Activated T-helper 1 cell treated with anti-CD3 and anti-CD28 coated beads, Interleukin-12 subunit alpha, Interleukin-12 subunit beta, Interleukin-2, Interleukin-4 antibody, amounts not matched to agents 30 ng/mL and 10 ng/mL and 1 ng/mL, durations not matched to agents 14 hours and 24 hours and 36 hours (primary cell): ENCODE measurements around the gene EFCAB14. TPM values are rescaled to one million over a fixed set of nuclear protein-coding genes. Genes with fewer than 3 reads are reported as not detected.

ENCODE experiments used
- DNase-seq: peaks from one replicate; pipeline ENCODE4 v3.0.0; 2021; ENCODE audit warnings: low spot score
- H3K27ac Mint-ChIP-seq: one replicate; pipeline ENCODE4 v1.8.0; 2021; ENCODE audit warnings: mild to moderate bottlenecking, mixed read lengths
- H3K27me3 Mint-ChIP-seq: one replicate; pipeline ENCODE4 v1.8.0; 2022; ENCODE audit warnings: mild to moderate bottlenecking, moderate library complexity, mixed read lengths; ENCODE audit not compliant: insufficient read depth
- H3K36me3 Mint-ChIP-seq: one replicate; pipeline ENCODE4 v1.8.0; 2021; ENCODE audit warnings: low read depth, mixed read lengths
- H3K4me1 Mint-ChIP-seq: one replicate; pipeline ENCODE4 v1.8.0; 2021; ENCODE audit warnings: low read depth, mixed read lengths
- H3K4me3 Mint-ChIP-seq: one replicate; pipeline ENCODE4 v1.8.0; 2021; ENCODE audit warnings: mild to moderate bottlenecking, moderate library complexity, mixed read lengths
- H3K9me3 Mint-ChIP-seq: one replicate; pipeline ENCODE4 v1.8.0; 2021; ENCODE audit warnings: mixed read lengths
- intact Hi-C: fragments of 100-400 bp; cut with micrococcal nuclease; formaldehyde crosslinking; loops from one replicate; pipeline ENCODE4 v1.15.1; 2024
- total RNA-seq: library from RNA; stranded (reverse); gene quantifications from 2 replicates; pipeline ENCODE4 v1.2.3, GENCODE V29; 2022

Gene EFCAB14
- total RNA-seq, 1 donor from 2014 or later, result 67.0 TPM

- DNase-seq, result no peak
- H3K27me3 Mint-ChIP-seq, result no peaks in the 10 kb centered on the region
- intact Hi-C loops, result no loop called here
- H3K27ac Mint-ChIP-seq, result no peak overlapping the region
- peaks cover 63% of the 10 kb centered on the region for H3K36me3 Mint-ChIP-seq
- peaks cover 24% of the 10 kb centered on the region for H3K4me1 Mint-ChIP-seq
- no peak overlapping the region for H3K4me3 Mint-ChIP-seq
- peaks cover 6% of the 10 kb centered on the region for H3K9me3 Mint-ChIP-seq
Observed at GRCh38 chr1:46690931-46691421, 27.9 kb downstream of the EFCAB14 start.

- H3K4me1 Mint-ChIP-seq, result peaks cover 24% of the 10 kb centered on the region
- H3K27me3 Mint-ChIP-seq, result no peaks in the 10 kb centered on the region
- H3K27ac Mint-ChIP-seq, result no peak overlapping the region
- no peak overlapping the region for H3K4me3 Mint-ChIP-seq
- intact Hi-C loops, result no loop called here
- H3K36me3 Mint-ChIP-seq, result peaks cover 58% of the 10 kb centered on the region
- no peaks in the 10 kb centered on the region for H3K9me3 Mint-ChIP-seq
- no peak for DNase-seq
Observed at GRCh38 chr1:46689897-46690296, 29.0 kb downstream of the EFCAB14 start.

GRCh38 chr1:46689356-46689755, 29.6 kb downstream of the EFCAB14 start:
- no peak overlapping the region for H3K4me3 Mint-ChIP-seq
- H3K9me3 Mint-ChIP-seq, result no peaks in the 10 kb centered on the region
- peaks cover 24% of the 10 kb centered on the region for H3K4me1 Mint-ChIP-seq
- peaks cover 58% of the 10 kb centered on the region for H3K36me3 Mint-ChIP-seq
- H3K27ac Mint-ChIP-seq, result no peak overlapping the region
- no peaks in the 10 kb centered on the region for H3K27me3 Mint-ChIP-seq
- DNase-seq, result no peak
- intact Hi-C loops, result no loop called here

GRCh38 chr1:46687921-46688509, 30.9 kb downstream of the EFCAB14 start:
- Mint-ChIP-seq H3K27me3 (no peaks in the 10 kb centered on the region), H3K9me3 (no peaks in the 10 kb centered on the region), H3K4me1 (peaks cover 24% of the 10 kb centered on the region), H3K36me3 (peaks cover 59% of the 10 kb centered on the region), H3K27ac (no peak overlapping the region), H3K4me3 (no peak overlapping the region)
- intact Hi-C loops, result no loop called here
- DNase-seq, result no peak

- Mint-ChIP-seq H3K36me3 (peaks cover 59% of the 10 kb centered on the region), H3K4me1 (peaks cover 21% of the 10 kb centered on the region), H3K9me3 (no peaks in the 10 kb centered on the region), H3K4me3 (no peak overlapping the region), H3K27me3 (no peaks in the 10 kb centered on the region), H3K27ac (peak overlapping the region; percentile 15)
- DNase-seq, result no peak
- intact Hi-C loops, result no loop called here
Observed at GRCh38 chr1:46687093-46687659, 31.7 kb downstream of the EFCAB14 start.

- Mint-ChIP-seq H3K9me3 (no peaks in the 10 kb centered on the region), H3K4me3 (no peak overlapping the region), H3K36me3 (peaks cover 62% of the 10 kb centered on the region), H3K27me3 (no peaks in the 10 kb centered on the region), H3K27ac (no peak overlapping the region), H3K4me1 (peaks cover 19% of the 10 kb centered on the region)
- DNase-seq, result no peak
- intact Hi-C loops, result no loop called here
Observed at GRCh38 chr1:46686255-46686654, 32.7 kb downstream of the EFCAB14 start.

- Mint-ChIP-seq H3K9me3 (no peaks in the 10 kb centered on the region), H3K27ac (no peak overlapping the region), H3K27me3 (no peaks in the 10 kb centered on the region), H3K4me1 (peaks cover 19% of the 10 kb centered on the region), H3K4me3 (no peak overlapping the region), H3K36me3 (peaks cover 70% of the 10 kb centered on the region)
- no peak for DNase-seq
- intact Hi-C loops, result no loop called here
Observed at GRCh38 chr1:46684670-46685069, 34.2 kb downstream of the EFCAB14 start.

- no peak for DNase-seq
- Mint-ChIP-seq H3K9me3 (no peaks in the 10 kb centered on the region), H3K4me3 (no peak overlapping the region), H3K4me1 (peaks cover 18% of the 10 kb centered on the region), H3K36me3 (peaks cover 67% of the 10 kb centered on the region), H3K27me3 (no peaks in the 10 kb centered on the region), H3K27ac (no peak overlapping the region)
- intact Hi-C loops, result no loop called here
Observed at GRCh38 chr1:46682064-46682463, 36.9 kb downstream of the EFCAB14 start.

- peaks cover 19% of the 10 kb centered on the region for H3K4me1 Mint-ChIP-seq
- H3K27ac Mint-ChIP-seq, result no peak overlapping the region
- no peaks in the 10 kb centered on the region for H3K27me3 Mint-ChIP-seq
- H3K36me3 Mint-ChIP-seq, result peaks cover 63% of the 10 kb centered on the region
- H3K4me3 Mint-ChIP-seq, result no peak overlapping the region
- no peak for DNase-seq
- no peaks in the 10 kb centered on the region for H3K9me3 Mint-ChIP-seq
- intact Hi-C loops, result no loop called here
Observed at GRCh38 chr1:46681333-46682034, 37.4 kb downstream of the EFCAB14 start.

- intact Hi-C loops, result no loop called here
- Mint-ChIP-seq H3K27me3 (no peaks in the 10 kb centered on the region), H3K4me1 (peaks cover 31% of the 10 kb centered on the region), H3K27ac (peak overlapping the region; percentile 31), H3K4me3 (no peak overlapping the region), H3K36me3 (peaks cover 64% of the 10 kb centered on the region), H3K9me3 (no peaks in the 10 kb centered on the region)
- DNase-seq, result no peak
Observed at GRCh38 chr1:46679789-46680573, 38.9 kb downstream of the EFCAB14 start.

GRCh38 chr1:46677339-46677738, 41.6 kb downstream of the EFCAB14 start:
- Mint-ChIP-seq H3K27ac (peak overlapping the region; percentile 92), H3K4me3 (no peak overlapping the region), H3K4me1 (peaks cover 40% of the 10 kb centered on the region), H3K36me3 (peaks cover 58% of the 10 kb centered on the region), H3K27me3 (no peaks in the 10 kb centered on the region), H3K9me3 (no peaks in the 10 kb centered on the region)
- no peak for DNase-seq
- intact Hi-C loops, result loop anchor here (2.0 kb wide), 1 partner anchor 41 kb away; the partner anchor contains the start of gene EFCAB14

- Mint-ChIP-seq H3K4me3 (peak overlapping the region; percentile 62), H3K4me1 (peaks cover 40% of the 10 kb centered on the region), H3K9me3 (no peaks in the 10 kb centered on the region), H3K27ac (peak overlapping the region; percentile 92), H3K36me3 (peaks cover 53% of the 10 kb centered on the region), H3K27me3 (no peaks in the 10 kb centered on the region)
- DNase-seq, result no peak
- intact Hi-C loops, result loop anchor here (2.0 kb wide), 1 partner anchor 42 kb away; the partner anchor contains the start of gene EFCAB14
Observed at GRCh38 chr1:46676531-46676930, 42.4 kb downstream of the EFCAB14 start.
